ENCODE data around the gene CACNA1B.

- TF ChIP-seq, protein P1, sequence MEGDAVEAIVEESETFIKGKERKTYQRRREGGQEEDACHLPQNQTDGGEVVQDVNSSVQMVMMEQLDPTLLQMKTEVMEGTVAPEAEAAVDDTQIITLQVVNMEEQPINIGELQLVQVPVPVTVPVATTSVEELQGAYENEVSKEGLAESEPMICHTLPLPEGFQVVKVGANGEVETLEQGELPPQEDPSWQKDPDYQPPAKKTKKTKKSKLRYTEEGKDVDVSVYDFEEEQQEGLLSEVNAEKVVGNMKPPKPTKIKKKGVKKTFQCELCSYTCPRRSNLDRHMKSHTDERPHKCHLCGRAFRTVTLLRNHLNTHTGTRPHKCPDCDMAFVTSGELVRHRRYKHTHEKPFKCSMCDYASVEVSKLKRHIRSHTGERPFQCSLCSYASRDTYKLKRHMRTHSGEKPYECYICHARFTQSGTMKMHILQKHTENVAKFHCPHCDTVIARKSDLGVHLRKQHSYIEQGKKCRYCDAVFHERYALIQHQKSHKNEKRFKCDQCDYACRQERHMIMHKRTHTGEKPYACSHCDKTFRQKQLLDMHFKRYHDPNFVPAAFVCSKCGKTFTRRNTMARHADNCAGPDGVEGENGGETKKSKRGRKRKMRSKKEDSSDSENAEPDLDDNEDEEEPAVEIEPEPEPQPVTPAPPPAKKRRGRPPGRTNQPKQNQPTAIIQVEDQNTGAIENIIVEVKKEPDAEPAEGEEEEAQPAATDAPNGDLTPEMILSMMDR (IDR thresholded peaks at IDR 0.05) = no peak
- TF ChIP-seq POLR2A (IDR thresholded peaks at IDR 0.05) (no peak), EP300 (IDR thresholded peaks at IDR 0.05) (no peak)
Measured at GRCh38 chr9:138072161-138072842, 194.7 kb downstream of the CACNA1B start.

All from upper lobe of left lung (tissue), 4 donors.